ENCODE measurements around the gene NELFE.

The NELFE gene

DNA sequence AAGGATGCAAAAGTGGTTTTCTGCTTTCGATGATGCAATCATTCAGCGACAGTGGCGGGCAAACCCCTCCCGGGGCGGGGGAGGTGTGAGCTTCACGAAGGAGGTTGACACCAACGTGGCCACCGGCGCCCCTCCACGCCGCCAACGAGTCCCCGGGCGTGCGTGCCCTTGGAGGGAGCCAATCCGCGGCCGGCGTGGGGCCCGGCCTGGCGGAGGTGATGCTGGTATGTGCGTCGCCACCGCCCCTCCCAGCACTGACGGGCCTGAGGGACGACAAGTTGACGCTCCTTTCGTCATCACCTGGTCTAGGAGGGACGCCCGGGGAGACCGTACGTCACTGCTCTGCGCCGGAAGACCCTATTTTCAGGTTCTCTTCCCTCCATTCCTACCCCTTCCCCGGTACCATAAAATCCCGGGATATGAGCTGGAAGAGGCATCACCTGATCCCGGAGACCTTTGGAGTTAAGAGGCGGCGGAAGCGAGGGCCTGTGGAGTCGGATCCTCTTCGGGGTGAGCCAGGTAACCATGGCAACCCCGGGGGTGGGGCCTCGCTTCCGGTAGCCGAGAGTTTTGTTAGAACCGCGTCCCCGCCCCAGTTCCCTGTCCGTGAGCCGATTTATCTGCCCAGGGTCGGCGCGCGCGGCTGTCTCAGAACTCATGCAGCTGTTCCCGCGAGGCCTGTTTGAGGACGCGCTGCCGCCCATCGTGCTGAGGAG, 13.4 kb upstream of the NELFE start, which contains the start of gene DXO:
DXO (minus strand) TSS at position 146 of the 716 bp plus-strand sequence. CDS start 463 bp downstream, outside the sequence.
- DNase-seq: peak; percentile 99

DNA sequence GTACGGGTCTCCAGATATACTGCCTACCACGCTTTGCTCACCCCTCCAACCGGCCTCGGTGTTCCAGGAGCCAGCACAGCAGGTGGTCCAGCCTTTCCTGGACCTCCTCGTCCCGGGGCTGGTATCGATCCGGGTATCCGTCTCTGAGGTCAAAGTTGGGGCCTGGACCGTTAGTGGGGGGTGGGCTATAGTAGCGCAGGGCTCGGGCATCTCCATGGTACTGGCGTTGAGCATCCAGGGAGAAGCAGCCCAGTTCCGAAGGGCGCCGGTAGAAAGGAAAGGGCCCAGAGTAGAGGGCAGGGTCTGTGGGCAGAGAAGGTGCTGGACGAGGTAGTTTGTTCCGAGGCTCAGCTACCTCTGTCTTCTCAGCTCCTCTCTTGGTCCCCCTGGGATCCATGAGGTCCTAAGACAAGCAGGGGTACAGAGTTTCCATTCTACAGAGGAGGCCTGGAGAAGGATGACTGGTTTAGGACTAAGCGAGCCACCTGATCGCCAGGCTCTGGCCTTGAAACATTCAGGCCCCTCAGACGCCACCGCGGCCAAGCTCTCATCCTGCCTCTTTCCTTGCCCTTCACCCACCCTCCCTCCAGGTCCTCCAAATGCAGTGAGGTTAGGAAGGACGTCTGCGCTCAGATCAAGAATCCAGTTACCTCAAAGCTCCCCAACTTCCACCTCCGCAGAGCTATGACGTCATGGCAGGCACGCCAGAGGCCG, 12.7 kb upstream of the NELFE start:
- no peak for DNase-seq

DNA sequence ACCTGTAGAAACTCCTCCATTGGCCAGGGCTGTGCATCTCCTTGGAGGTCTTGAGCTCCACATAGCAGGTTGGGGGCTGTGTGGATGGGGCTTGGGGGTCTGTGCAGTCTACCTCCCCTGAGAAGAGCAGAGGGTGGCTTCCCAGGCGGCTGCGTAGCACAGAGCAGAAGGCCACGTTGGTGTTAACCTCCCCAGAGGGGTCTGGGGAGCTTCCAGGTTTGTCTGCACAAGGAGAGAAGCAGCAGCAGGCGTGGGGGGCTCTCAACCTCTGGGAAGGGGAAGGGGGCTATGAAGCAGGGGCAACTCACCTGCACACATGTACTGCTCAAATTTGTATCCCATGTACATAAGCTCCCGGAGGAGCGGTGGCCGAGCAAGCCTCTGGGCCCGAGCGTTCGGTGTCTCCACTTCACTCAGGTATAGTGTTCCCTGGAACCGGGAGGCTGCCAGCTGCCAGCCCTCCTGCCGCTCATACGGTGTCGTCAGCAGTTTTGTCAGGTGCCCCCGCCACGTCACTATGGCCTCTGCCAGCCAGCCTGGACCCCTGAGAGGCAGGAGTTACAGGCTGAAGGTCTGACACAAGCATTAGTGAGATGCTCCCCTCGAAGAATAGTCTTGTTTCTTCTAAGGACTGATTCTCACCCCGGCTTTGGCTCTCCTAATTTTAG, 12.0 kb upstream of the NELFE start:
- no peak for DNase-seq

DNA sequence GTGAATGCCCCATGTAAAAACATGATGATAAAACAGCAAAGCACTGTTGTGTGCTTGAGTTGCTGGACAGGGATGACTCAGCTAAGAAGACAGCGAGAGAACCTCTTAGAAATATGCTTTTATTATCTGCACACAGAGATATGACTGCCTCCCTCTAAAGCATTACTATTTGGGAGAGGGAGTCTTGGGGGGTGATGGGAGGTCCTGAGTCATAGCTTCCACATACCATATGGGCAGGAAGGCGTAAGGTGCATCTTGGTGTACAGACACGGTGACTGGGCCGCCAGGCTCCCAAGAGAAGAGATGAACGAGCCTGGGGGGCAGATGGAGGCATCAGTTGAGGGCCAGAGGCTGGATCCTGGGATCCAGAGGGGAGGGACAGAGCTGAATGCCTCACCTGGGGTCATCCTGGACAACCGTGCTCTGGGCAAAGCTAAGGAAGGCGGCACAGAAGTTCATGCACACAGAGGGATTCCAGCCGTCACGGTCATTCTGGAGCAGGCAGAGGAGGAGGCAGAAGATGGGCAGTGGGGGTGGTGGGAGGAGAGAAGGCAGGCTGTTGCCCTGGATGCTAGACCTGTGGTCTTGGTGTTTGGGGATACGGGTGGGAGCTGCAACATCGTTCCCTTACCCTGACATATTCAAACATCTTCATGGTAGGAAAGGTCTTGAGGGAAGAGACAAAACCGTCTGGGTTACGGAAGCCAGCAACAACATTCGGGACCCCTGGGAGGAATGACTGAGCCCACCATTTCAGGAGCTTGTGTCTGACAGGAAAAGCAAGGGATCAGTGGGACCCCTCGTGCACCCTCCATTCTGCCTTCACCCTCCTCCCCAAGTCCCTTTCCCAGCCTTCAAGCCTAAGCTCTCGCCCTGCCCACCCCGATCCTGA, 11.2 kb upstream of the NELFE start:
- no peak for DNase-seq

DNA sequence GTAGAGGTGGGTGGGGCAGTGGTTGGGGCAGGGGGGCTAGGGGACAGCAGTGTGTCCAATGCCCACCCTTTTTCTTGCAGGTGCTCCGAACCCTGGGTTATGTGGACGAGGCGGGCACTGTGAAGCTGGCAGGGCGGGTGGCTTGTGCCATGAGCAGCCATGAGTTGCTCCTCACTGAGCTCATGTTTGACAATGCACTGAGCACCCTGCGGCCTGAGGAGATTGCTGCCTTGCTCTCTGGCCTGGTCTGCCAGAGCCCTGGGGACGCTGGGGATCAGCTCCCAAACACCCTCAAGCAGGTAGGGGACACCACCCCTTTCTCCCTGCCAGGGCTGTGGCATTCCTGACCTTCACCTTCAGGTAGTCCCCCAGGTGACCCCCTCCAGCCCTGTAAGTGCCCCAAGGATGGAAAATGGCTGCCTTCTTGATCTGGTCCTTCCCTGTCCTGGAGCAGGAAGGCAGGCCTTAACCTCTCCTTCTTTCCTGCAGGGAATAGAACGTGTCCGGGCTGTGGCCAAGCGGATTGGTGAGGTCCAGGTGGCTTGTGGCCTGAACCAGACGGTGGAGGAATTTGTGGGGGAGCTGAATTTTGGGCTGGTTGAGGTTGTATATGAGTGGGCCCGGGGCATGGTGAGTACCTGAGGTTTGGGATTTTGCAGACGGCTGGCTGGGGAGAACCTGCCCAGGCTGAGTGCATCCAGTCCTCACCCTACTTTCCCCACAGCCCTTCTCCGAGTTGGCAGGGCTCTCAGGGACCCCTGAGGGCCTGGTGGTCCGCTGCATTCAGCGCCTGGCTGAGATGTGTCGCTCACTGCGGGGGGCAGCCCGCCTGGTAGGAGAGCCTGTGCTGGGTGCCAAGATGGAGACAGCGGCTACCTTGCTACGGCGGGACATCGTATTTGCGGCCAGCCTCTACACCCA, 10.3 kb upstream of the NELFE start:
- DNase-seq: no peak

DNA sequence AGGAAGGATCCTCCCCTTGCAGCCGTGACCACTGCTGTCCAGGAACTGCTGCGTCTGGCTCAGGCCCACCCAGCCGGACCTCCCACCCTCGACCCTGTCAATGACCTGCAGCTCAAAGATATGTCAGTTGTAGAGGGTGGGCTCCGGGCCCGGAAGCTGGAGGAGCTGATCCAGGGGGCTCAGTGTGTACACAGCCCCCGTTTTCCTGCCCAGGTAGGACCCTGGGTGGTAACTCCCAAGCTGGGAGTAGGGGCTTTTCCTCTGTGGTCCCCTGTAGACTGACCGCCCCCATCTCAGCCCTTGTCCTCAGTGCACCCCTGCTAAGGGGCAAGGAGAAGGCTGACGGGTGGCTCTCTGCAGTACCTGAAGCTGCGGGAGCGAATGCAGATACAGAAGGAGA, 9.6 kb upstream of the NELFE start:
- DNase-seq: no peak

DNA sequence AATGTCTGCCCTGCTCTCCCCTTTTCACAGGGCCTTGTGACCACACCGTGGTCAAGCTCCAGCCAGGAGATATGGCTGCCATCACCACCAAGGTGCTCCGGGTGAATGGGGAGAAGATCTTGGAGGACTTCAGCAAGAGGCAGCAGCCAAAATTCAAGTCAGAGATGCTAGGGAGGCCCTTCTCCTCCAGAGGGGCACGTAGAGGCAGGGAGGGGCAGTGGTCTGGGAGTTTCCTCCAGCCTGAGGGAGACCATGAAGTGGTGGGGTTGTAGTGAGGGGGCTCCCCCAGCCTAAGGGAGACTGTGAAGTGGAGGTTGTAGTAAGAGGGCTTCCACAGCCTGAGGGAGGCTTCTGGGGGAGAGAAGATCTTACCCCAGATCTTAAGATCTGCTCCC, 9.2 kb upstream of the NELFE start:
- DNase-seq: no peak

DNA sequence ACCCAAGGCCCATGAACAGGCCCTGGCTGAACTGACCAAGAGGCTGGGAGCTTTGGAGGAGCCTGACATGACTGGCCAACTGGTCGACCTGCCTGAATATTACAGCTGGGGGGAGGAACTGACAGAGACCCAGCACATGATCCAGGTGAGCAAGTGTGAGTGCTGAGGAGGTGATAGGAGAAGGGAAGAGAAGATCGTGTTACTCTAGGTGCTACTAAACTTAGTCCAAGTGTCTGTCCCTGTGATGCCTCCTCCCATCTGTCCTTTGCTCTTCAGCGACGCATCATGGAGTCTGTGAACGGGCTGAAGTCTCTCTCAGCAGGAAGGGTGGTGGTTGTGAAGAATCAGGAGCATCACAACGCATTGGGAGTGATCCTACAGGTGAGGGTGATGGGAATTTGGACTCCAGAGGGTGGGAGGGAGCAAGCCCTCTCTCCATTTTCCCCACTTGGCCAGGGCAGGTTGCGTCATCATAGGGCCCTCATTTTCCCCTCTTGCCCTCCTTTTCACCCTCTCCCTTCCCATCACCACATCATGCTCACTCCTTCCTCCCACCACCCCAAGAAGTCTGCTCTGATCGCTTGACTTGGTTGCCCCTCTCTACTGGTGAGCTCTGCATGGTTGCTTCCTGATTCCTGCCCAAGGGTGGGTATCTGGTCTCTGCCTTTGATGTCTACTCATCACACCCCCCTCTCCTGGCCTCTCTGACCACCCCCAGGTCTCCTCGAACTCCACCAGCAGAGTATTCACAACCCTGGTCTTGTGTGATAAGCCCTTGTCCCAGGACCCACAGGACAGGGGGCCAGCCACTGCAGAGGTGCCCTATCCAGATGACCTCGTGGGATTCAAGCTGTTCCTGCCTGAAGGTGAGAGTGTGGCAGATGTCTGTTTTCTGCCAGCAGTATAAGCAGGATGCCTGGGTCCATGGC, 8.5 kb upstream of the NELFE start:
- no peak for DNase-seq

DNA sequence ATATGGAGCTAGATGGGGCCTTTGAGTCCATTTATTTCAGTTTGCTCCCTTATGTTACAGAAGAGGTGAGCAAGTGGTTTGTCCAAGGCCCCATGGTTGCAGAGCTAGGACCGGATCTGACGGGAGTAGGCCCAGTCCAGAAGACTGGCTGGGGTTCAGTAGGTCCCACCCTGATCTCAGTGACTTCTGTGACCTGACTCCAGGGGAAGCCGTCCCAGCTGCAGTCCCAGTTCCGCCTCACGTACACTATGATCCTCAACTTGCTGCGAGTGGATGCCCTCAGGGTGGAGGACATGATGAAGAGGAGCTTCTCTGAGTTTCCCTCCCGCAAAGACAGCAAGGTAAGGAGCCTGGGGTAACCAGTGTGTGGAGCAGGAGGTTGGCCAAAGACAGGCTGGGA, 7.7 kb upstream of the NELFE start:
- no peak for DNase-seq

DNA sequence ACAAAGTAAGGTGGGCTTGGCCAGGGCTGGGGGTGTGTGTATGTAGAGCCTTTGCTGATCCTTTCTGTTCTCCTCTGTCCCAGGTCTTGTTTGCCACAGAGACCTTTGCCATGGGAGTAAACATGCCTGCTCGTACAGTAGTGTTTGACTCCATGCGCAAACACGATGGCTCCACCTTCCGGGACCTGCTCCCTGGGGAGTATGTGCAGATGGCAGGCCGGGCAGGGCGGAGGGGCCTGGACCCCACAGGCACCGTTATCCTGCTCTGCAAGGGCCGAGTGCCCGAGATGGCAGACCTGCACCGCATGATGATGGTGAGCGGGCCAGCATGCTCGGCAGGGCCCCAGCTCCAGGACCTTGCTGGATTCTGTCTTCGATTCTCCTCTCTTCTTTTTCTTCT, 6.9 kb upstream of the NELFE start:
- DNase-seq: no peak

DNA sequence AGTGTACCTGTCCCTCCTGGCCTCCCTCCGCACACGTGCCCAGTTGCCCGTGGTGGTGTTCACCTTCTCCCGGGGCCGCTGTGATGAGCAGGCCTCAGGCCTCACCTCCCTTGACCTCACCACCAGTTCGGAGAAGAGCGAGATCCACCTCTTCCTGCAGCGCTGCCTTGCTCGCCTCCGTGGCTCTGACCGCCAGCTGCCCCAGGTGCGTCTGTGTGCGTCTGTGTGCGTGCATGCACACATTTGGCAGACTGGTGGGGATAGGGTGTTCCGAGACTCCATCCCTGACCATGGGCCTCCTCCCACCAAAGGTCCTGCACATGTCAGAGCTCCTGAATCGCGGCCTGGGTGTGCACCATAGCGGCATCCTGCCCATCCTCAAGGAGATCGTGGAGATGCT, 5.2 kb upstream of the NELFE start:
- DNase-seq: no peak

DNA sequence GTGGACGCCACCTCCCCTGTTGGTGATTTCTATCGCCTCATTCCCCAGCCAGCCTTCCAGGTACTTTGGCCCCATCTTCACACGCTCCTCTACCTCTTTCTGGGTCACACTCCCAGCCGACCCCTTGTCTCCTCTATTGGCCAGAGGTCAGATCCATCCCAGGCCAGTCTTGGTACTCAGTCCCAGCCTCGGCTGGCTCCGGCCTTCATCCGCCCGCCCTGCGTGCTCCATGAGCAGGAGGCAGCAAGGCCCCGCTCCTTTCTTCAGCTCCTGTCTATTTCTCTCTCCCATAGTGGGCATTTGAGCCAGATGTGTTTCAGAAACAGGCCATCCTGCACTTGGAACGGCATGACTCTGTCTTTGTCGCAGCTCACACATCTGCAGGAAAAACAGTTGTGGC, 2.8 kb upstream of the NELFE start:
- DNase-seq: no peak

DNA sequence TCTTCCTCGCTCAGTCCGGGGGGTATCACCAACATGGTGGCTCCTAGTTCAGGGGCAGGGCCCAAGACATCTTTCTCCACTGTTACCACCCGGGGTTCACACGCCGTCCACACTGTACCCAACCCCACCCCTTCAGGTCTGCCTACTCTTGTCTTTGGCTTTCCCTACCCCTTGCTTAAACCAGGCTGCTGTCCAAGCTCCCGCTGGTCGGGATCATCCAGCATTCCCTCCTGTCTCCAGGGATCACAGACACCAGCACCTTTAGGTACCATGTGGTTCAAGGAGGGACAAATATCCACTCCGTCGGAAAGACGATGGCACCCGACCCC, 395 bp downstream of the NELFE start:
- no peak for DNase-seq

DNA sequence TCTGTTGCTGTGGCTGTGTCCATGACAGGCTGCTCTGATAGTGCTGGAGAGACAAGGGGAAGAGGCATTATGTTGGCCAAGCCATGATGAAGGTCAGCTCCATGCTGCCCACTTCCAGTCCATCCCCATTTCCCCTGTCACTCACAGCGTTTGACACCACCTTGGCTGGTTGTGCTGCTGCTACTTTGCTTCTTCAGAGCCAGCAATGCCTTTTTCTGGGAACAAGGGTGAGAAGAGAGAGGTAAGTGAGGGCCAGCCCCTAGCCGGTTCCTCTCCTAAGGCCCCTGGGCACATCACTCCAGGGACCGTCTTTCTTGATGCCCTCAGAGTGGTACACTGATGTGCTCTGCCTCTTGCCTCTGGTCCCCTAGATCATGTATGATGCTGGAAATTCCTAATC, 2.0 kb downstream of the NELFE start:
- DNase-seq: no peak

DNA sequence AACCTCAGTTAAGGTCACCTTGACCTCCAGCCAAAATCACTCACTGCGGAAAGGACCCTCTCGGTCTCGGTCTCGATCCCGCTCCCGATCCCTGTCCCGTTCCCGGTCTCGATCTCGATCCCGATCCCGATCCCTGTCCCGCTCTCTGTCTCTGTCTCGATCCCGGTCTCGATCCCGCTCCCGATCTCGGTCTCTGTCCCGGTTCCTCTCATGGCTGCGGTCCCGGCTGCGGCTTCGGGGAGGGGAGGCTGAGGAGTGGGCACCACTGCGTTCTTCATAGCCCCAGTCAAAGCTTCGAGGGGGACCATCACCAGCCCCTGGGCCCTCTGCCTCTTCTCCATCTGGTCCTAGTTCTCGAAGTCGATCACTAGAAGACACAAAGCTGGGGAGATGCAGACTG, 4.3 kb downstream of the NELFE start:
- DNase-seq: no peak

DNA sequence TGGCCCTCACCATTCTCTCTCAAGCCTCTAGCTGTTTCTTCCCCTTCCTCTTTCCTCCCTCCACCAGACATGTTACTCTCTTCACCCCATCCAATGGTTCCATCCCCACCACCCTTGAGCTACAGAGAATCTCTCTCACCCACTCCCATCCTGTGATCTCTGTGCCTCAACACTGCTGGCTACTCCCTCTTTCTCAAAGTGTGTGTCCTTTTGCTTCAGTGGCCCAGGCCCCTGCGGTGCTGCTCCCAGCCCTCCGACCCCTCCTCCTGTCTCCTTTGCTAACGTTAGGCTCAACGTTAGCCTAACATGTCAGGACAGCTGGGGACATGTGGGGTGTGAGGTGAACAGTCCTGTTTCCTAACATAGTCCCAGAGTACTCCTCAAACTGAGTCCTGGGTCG, 5.9 kb downstream of the NELFE start:
- DNase-seq: no peak

DNA sequence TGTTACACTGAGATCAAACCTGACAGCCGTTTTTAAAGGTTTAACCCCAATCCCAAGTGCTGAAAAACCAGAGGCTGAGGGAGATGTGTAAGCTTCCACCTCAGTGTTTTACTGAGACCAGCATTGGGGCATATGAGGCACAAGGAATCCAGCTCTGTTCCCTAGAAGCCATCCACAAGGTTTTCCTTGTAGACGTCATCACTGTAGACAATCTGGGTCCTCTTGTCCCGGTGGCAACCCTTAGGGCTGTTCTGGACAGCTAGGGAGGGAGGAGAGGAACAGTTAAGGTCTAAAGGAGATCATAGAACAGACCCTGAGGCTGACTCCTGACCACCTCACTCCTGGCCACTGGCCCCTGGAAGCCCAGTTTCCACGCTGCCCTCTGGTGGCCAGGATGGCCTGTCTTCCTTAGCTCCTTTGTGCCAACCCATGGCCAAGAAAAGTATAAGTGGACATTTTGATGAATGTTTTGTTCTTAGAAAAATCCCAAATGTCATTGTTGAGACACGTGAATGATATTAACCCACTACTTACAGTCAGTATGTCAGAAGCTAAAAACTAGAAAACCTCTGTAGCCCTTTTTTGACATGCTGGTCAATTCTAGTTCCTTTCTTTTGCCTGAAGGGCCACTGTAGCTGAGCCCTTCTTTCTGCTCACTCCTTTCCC, 6.5 kb downstream of the NELFE start:
- peak; percentile 53 for DNase-seq

DNA sequence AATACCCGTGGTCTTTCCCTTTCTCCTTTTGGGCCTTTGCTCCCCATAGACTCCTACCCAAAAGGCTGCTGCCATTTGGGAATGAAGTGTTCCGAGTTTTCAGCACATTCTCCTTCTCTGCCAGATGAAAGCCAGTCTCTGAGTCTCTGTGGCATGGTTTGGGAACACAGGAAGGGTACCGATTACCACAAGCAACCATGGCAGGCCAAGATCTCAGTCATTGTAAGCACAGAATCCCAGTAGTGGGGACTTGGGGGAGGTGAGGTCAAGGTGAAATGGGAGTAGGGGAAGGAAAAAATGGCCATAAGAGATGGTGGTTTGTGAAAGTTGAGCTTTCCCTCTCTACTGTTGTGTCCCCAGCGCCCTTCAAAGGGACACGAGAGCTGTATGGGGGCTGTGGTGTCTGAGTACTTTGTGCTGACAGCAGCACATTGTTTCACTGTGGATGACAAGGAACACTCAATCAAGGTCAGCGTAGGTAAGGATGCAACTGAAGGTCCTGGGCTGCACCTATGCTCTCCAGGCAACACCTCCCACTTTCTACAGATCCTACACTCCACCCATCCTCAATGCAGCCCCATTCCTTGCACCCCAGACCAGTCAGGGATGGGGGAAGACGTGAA, 8.7 kb downstream of the NELFE start:
- no peak for DNase-seq

DNA sequence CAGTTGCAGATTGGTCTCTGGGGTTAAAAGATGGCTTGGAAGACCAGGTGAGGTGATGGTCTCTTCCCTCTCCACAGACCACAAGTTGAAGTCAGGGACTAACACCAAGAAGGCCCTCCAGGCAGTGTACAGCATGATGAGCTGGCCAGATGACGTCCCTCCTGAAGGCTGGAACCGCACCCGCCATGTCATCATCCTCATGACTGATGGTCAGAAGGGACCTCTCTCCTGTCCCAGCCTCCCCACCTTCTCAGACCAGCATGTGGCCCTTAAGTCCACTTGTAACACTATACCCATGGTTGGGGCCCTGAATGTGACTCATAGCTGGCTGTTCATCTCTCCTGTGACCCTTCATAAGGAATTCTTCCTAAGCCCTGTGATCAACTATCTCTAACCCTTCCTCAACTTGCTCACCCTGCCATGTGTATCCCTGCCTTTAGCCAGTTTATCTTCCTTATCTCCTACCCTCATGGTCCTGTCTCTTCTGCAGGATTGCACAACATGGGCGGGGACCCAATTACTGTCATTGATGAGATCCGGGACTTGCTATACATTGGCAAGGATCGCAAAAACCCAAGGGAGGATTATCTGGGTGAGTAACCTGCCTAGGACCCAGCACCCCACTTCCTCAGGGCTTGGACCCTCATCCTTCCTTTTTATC, 9.9 kb downstream of the NELFE start:
- DNase-seq: no peak
